Measurements from ENCODE around the gene FIP1L1. TPM values are rescaled to one million over a fixed set of nuclear protein-coding genes. Genes with fewer than 3 reads are reported as not detected.
A peak's percentile ranks its signal among the peaks of the same experiment; 100 is the strongest.
"Not testable (repeated sequence)": the region's sequence is repeated elsewhere in the genome, so short reads cannot be mapped to it uniquely, and the experiment has no call there.

Gene FIP1L1
- total RNA-seq, 1 donor from 2014 or later: 56.6 TPM

DNA sequence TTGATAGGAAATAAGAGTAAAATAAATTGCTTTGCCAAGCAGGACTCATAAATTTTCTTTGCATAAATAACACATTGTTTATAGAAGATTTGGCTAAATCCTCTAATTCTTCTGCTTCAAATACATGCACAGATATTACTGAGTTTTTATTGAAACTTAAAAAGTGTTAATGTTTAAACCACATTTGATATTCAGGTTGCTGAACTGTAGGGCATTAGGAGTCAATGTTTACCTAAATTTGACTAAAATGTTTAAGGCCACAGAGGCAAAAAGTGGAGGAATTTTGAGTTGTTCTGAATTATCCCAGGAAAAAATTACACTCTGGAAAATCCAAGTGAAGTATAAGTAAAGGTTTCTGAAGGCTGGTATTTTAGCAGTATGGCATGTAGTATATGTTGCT lies 78.7 kb downstream of the FIP1L1 start:
- DNase-seq (ENCODE audit: low read depth): no peak
- Histone ChIP-seq H3K36me3 (ENCODE audit: control insufficient read depth, insufficient read depth, low read length) (peaks cover 2% of the 10 kb centered on the region), H3K4me3 (ENCODE audit: low read depth, low read length) (no peak overlapping the region), H3K27me3 (ENCODE audit: control insufficient read depth, insufficient read depth, low read length) (no peaks in the 10 kb centered on the region)
- TF ChIP-seq, protein P1, sequence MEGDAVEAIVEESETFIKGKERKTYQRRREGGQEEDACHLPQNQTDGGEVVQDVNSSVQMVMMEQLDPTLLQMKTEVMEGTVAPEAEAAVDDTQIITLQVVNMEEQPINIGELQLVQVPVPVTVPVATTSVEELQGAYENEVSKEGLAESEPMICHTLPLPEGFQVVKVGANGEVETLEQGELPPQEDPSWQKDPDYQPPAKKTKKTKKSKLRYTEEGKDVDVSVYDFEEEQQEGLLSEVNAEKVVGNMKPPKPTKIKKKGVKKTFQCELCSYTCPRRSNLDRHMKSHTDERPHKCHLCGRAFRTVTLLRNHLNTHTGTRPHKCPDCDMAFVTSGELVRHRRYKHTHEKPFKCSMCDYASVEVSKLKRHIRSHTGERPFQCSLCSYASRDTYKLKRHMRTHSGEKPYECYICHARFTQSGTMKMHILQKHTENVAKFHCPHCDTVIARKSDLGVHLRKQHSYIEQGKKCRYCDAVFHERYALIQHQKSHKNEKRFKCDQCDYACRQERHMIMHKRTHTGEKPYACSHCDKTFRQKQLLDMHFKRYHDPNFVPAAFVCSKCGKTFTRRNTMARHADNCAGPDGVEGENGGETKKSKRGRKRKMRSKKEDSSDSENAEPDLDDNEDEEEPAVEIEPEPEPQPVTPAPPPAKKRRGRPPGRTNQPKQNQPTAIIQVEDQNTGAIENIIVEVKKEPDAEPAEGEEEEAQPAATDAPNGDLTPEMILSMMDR (IDR thresholded peaks at IDR 0.05; ENCODE audit: insufficient read depth, low read length, poor library complexity, severe bottlenecking): no peak

DNA sequence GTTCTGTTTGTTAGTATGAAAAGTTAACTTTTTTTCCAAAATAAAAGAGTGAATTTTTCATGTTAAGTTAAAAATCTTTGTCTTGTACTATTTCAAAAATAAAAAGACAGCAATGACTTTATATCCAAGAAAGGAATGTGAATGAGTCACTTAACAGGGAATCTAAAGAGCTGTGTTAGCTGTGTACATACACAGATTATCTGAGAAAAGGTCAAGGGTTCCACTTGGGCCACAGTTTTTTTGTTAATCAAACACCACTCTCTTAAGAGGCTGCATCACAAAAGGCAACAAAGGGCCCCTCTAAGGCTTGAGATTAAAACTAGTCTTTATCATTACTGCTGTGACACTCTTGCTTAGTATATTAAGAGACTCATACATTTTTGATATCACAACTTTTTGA lies 82.1 kb downstream of the FIP1L1 start:
- TF ChIP-seq, protein P1 (IDR thresholded peaks at IDR 0.05; ENCODE audit: insufficient read depth, low read length, poor library complexity, severe bottlenecking): no peak
- Histone ChIP-seq H3K36me3 (ENCODE audit: control insufficient read depth, insufficient read depth, low read length) (no peaks in the 10 kb centered on the region), H3K27me3 (ENCODE audit: control insufficient read depth, insufficient read depth, low read length) (no peaks in the 10 kb centered on the region), H3K4me3 (ENCODE audit: low read depth, low read length) (no peak overlapping the region)
- DNase-seq (ENCODE audit: low read depth): peak; percentile 5

DNA sequence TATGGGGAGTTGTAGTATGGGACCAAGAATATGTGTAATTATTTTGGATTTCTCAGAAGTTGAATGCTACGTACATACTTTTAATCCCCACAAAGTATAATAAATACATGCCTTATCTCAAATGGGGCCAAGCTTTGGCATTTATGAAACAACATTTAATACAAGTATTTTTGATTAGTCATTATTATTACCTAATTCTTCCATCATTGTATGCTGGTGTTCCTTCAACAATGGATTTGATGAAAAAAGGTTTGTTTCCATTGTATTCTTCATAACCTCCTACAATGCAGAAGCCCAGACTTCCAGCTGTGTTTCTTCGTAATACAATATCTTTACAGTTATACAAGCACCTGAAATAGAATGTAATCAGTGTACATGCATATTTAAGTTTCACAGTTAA lies 83.8 kb downstream of the FIP1L1 start:
- TF ChIP-seq, protein P1 (IDR thresholded peaks at IDR 0.05; ENCODE audit: insufficient read depth, low read length, poor library complexity, severe bottlenecking): no peak
- DNase-seq (ENCODE audit: low read depth): no peak
- no peak overlapping the region for H3K4me3 ChIP-seq (ENCODE audit: low read depth, low read length)
- no peaks in the 10 kb centered on the region for H3K36me3 ChIP-seq (ENCODE audit: control insufficient read depth, insufficient read depth, low read length)
- H3K27me3 ChIP-seq (ENCODE audit: control insufficient read depth, insufficient read depth, low read length): no peaks in the 10 kb centered on the region

DNA sequence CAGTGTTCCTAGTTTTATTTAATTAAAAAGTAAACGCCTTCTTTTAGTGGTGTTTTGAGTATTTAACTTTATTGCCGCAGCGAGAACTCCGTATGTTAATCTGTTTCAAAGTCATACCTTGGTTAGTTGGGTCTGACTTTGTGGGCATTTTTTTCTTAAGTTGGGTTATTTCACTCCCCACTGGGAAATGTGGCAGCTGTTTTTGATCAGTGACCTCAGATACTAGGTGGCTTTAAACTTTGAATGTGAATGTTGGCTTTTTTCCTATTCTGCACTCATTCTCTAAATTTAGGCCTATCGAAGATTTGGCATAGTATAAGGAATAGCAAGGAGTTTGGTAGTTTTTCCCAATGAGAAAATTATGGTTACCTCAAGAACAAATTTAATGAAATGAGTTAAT lies 85.9 kb downstream of the FIP1L1 start:
- no peaks in the 10 kb centered on the region for H3K27me3 ChIP-seq (ENCODE audit: control insufficient read depth, insufficient read depth, low read length)
- no peak for DNase-seq (ENCODE audit: low read depth)
- TF ChIP-seq, protein P1 (IDR thresholded peaks at IDR 0.05; ENCODE audit: insufficient read depth, low read length, poor library complexity, severe bottlenecking): no peak
- no peaks in the 10 kb centered on the region for H3K36me3 ChIP-seq (ENCODE audit: control insufficient read depth, insufficient read depth, low read length)
- H3K4me3 ChIP-seq (ENCODE audit: low read depth, low read length): no peak overlapping the region

DNA sequence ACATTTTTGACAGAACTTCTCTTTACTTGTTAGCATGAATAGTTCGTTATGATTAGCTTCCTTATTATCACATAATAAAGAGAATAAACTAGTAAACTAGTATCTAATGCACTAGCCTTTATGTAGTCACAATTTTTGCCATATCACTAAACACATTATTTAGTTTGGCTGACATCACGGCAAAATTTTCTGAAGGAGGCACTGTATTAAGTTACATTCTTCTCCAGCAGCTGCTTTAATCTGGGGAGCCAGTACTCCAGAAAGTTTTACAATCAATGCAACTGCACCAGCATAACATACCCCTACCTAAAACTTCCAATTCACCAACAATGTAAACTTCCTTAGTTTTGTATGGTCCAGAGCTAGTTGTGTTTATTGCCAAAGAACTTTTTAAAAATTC lies 87.8 kb downstream of the FIP1L1 start:
- TF ChIP-seq, protein P1 (IDR thresholded peaks at IDR 0.05; ENCODE audit: insufficient read depth, low read length, poor library complexity, severe bottlenecking): no peak
- Histone ChIP-seq H3K4me3 (ENCODE audit: low read depth, low read length) (no peak overlapping the region), H3K27me3 (ENCODE audit: control insufficient read depth, insufficient read depth, low read length) (no peaks in the 10 kb centered on the region), H3K36me3 (ENCODE audit: control insufficient read depth, insufficient read depth, low read length) (no peaks in the 10 kb centered on the region)
- DNase-seq (ENCODE audit: low read depth): no peak

DNA sequence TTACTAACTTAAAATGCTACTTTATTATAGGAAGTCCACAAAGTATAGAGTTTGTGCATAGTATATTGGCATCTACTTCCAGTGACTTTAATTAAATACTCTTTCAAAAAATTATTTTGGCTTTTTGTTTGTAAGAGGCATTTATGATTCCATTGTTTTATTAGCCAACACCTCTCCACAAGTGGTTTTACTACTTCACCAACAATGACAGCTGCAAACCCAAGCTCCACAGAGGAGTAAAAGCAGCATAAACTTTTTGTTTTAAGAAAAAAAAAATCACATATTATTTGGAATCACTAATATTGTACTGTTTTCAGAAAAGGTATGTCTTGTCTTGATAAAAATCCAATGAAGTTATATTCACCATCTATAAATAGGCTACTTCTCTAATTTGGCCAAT lies 88.5 kb downstream of the FIP1L1 start:
- no peaks in the 10 kb centered on the region for H3K27me3 ChIP-seq (ENCODE audit: control insufficient read depth, insufficient read depth, low read length)
- H3K4me3 ChIP-seq (ENCODE audit: low read depth, low read length): no peak overlapping the region
- H3K36me3 ChIP-seq (ENCODE audit: control insufficient read depth, insufficient read depth, low read length): no peaks in the 10 kb centered on the region
- DNase-seq (ENCODE audit: low read depth): no peak
- TF ChIP-seq, protein P1 (IDR thresholded peaks at IDR 0.05; ENCODE audit: insufficient read depth, low read length, poor library complexity, severe bottlenecking): no peak

DNA sequence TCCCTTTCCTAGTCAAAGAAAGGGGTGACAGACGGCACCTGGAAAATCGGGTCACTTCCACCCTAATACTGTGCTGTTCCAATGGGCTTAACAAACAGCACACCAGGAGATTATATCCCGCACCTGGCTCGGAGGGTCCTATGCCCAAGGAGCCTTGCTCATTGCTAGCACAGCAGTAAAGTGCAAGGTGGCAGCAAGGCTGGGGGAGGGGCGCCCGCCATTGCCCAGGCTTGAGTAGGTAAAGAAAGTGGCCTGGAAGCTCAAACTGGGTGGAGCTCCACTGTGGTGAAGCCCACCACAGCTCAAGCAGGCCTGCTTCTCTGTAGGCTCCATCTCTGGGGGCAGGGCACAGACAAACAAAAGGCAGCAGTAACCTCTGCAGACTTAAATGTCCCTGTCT lies 89.1 kb downstream of the FIP1L1 start:
- not testable (repeated sequence) for DNase-seq (ENCODE audit: low read depth); H3K36me3 ChIP-seq (ENCODE audit: control insufficient read depth, insufficient read depth, low read length); H3K4me3 ChIP-seq (ENCODE audit: low read depth, low read length); H3K27me3 ChIP-seq (ENCODE audit: control insufficient read depth, insufficient read depth, low read length)

All from kidney epithelial cell (primary cell).